Right cardiac atrium (tissue), 5 donors: ENCODE measurements around the gene SLC28A1. TPM values are rescaled to one million over a fixed set of nuclear protein-coding genes. Genes with fewer than 3 reads are reported as not detected.
"Not testable (repeated sequence)": the region's sequence is repeated elsewhere in the genome, so short reads cannot be mapped to it uniquely, and the experiment has no call there.

Source experiments
- ATAC-seq, 2 donors: fragments of 200-7000 bp; cut with Tn5 transposase; one replicate each; pipeline versions ENCODE4 v1.8.0 to v1.9.1; 2020; ENCODE audit warnings: moderate library complexity in 2 of 2, mild to moderate bottlenecking in 1 of 2
- DNase-seq, 3 donors: peaks; one replicate each; pipeline ENCODE4 v3.0.0-alpha.2; 2020
- H3K27ac ChIP-seq: one replicate; pipeline ENCODE4 v1.5.1; 2013; ENCODE audit warnings: mild to moderate bottlenecking, low read length, control low read depth, moderate library complexity
- H3K27me3 ChIP-seq: one replicate; pipeline ENCODE4 v1.6.1; 2013; ENCODE audit not compliant: control insufficient read depth, insufficient read depth
- H3K4me1 ChIP-seq: one replicate; pipeline ENCODE4 v1.6.1; 2013; ENCODE audit warnings: low read length; ENCODE audit not compliant: control insufficient read depth, insufficient read depth
- H3K4me3 ChIP-seq: one replicate; pipeline ENCODE4 v1.5.1; 2013; ENCODE audit warnings: low read length, control low read depth
- H3K9me3 ChIP-seq: one replicate; pipeline ENCODE4 v1.6.1; 2013; ENCODE audit warnings: low read length; ENCODE audit not compliant: control insufficient read depth
- WGBS: extraction: QIAGEN DNeasy Blood & Tissue Kit; methylation state at CpG from one replicate; pipeline ENCODE4 v1.1.7; 2013; 5-methylcytosine and 5-hydroxymethylcytosine counted together
- intact Hi-C, 4 donors: fragments of 100-400 bp; cut with DNase I; formaldehyde crosslinking; loops; one replicate each; pipeline versions ENCODE4 v1.11.0 to v1.14.0; 2022 to 2023
- polyA plus RNA-seq: library from polyadenylated mRNA; stranded (reverse); fragments of 200-250 nt; gene quantifications from one replicate; pipeline ENCODE4 v1.2.3, GENCODE V29; 2013
- total RNA-seq, 4 donors: library from RNA; stranded (reverse); fragmentation: NEBNext Ultra II Directional; extraction: Animal tissue kit (Norgen Biotek cat#: 25700); gene quantifications; one replicate each; pipeline ENCODE4 v1.2.1, GENCODE V29; 2021
- donor health status: healthy with polysubstance abuse.
- donor health status: DM: no; HTN: yes; CAD: no.
- donor health status: DM: no; HTN: no; CAD: no.
- donor health status: DM: no; HTN: yes; CAD: no; lungs with severe emphysema.
- donor health status: DM: yes; HTN: yes; CAD: no.

The SLC28A1 gene
- total and polyA plus RNA-seq, 5 donors = 0.29 to 0.54 (median 0.37) TPM; not detected in 1

DNA sequence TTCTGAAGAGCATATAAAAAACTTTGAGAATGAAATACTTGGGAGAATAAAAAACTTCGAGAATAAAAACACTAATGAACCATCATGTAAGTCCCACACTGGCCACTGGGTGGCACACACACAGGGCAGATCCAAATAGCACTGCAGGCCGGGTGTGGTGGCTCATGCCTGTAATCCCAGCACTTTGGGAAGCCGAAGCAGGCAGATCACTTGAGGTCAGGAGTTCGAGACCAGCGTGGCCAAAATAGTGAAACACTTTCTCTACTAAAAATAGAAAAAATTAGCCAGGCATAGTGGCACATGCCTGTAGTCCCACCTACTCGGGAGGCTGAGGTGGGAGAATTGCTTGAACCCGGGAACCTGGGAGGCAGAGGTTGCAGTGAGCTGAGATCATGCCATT lies 38.8 kb upstream of the SLC28A1 start:
- intact Hi-C loops = loop anchor here in 1 of 4 donors (10.0 kb wide), 1 partner anchor 69 kb away; no protein-coding TSS in a partner anchor
- peak in 1 of 2 donors; percentile 34 for ATAC-seq
- not testable (repeated sequence) for H3K27me3 ChIP-seq, H3K4me3 ChIP-seq, H3K27ac ChIP-seq, H3K9me3 ChIP-seq, H3K4me1 ChIP-seq
- 58% methylated on average over 7 of the region's 7 CpGs for WGBS
- DNase-seq = peak; percentile 68 to 86 (median 80)

DNA sequence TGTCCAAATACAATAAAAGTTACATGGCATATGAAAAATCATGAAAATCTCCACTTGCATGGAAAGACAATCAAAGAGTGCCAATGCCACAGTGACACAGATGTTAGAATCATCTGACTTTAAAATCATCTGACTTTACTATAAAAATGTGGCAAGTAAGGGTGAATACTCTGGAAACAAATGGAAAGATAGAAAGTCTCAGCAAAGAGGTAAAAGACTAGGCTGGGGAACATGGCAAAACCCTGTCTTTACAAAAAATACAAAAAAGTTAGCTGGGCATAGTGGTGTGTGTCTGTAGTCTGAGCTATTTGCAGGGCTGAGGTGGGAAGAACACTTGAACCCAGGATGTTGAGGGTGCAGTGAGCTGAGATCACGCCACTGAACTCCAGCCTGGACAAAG lies 38.2 kb upstream of the SLC28A1 start:
- no peak overlapping the region for H3K27ac ChIP-seq
- no peaks in the 10 kb centered on the region for H3K9me3 ChIP-seq
- WGBS = 97% methylated on average over 1 of the region's 1 CpG
- intact Hi-C loops = loop anchor here in 1 of 4 donors (10.0 kb wide), 1 partner anchor 69 kb away; no protein-coding TSS in a partner anchor
- H3K4me1 ChIP-seq = no peaks in the 10 kb centered on the region
- no peak overlapping the region for H3K4me3 ChIP-seq
- no peaks in the 10 kb centered on the region for H3K27me3 ChIP-seq
- no peak for ATAC-seq
- no peak for DNase-seq

- H3K27me3 ChIP-seq = no peaks in the 10 kb centered on the region
- DNase-seq (no peak), ATAC-seq (no peak)
- H3K4me1 ChIP-seq = peaks cover 2% of the 10 kb centered on the region
- no peak overlapping the region for H3K27ac ChIP-seq
- H3K9me3 ChIP-seq = no peaks in the 10 kb centered on the region
- no peak overlapping the region for H3K4me3 ChIP-seq
- intact Hi-C loops = loop anchor here in 1 of 4 donors (10.0 kb wide), 1 partner anchor 67 kb away; no protein-coding TSS in a partner anchor
These were observed 37.1 kb upstream of the SLC28A1 start for GRCh38 chr15:84847382-84847781.

DNA sequence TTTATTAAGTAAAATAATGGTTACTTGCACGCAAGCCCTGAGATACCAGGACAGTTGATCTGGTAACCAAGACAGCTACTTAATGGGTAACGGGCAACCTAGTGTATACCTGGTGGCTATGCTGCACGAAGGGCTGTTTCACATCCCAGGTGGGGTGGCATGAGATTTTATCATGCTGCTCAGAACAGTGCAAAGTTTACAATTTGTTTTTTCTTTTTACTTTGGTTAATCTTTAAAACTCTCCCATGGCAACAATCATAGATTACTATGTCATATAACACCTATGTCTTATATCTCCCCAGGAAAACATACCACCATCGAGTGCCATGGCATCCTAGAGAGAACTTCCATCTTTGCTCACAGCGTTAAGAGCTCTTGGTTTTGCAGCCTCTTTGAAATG lies 32.2 kb upstream of the SLC28A1 start:
- ATAC-seq = no peak
- Histone ChIP-seq H3K27me3 (no peaks in the 10 kb centered on the region), H3K9me3 (no peaks in the 10 kb centered on the region), H3K4me3 (no peak overlapping the region), H3K4me1 (peaks cover 5% of the 10 kb centered on the region), H3K27ac (no peak overlapping the region)
- intact Hi-C loops = no loop called here
- 81% methylated on average over 5 of the region's 5 CpGs for WGBS
- no peak for DNase-seq

- Histone ChIP-seq H3K27me3 (no peaks in the 10 kb centered on the region), H3K27ac (peak overlapping the region; percentile 72), H3K4me3 (no peak overlapping the region), H3K4me1 (peaks cover 5% of the 10 kb centered on the region), H3K9me3 (no peaks in the 10 kb centered on the region)
- WGBS = 61% methylated on average over 9 of the region's 9 CpGs
- DNase-seq = no peak
- ATAC-seq = no peak
- intact Hi-C loops = no loop called here
These were observed 29.3 kb upstream of the SLC28A1 start for GRCh38 chr15:84855136-84855535.

- ATAC-seq (peak; percentile 30 to 44), DNase-seq (no peak)
- H3K27ac ChIP-seq = peak overlapping the region; percentile 9
- H3K4me3 ChIP-seq = no peak overlapping the region
- H3K4me1 ChIP-seq = peaks cover 5% of the 10 kb centered on the region
- intact Hi-C loops = no loop called here
- H3K9me3 ChIP-seq = no peaks in the 10 kb centered on the region
- no peaks in the 10 kb centered on the region for H3K27me3 ChIP-seq
These were observed 28.7 kb upstream of the SLC28A1 start for GRCh38 chr15:84855765-84856164.

- 92% methylated on average over 16 of the region's 16 CpGs for WGBS
- no peak for DNase-seq
- ATAC-seq = peak in 1 of 2 donors; percentile 18
- H3K4me3 ChIP-seq = no peak overlapping the region
- no peaks in the 10 kb centered on the region for H3K9me3 ChIP-seq
- no peak overlapping the region for H3K27ac ChIP-seq
- no peaks in the 10 kb centered on the region for H3K27me3 ChIP-seq
- intact Hi-C loops = no loop called here
- H3K4me1 ChIP-seq = peaks cover 5% of the 10 kb centered on the region
These were observed 27.6 kb upstream of the SLC28A1 start for GRCh38 chr15:84856731-84857417.

DNA sequence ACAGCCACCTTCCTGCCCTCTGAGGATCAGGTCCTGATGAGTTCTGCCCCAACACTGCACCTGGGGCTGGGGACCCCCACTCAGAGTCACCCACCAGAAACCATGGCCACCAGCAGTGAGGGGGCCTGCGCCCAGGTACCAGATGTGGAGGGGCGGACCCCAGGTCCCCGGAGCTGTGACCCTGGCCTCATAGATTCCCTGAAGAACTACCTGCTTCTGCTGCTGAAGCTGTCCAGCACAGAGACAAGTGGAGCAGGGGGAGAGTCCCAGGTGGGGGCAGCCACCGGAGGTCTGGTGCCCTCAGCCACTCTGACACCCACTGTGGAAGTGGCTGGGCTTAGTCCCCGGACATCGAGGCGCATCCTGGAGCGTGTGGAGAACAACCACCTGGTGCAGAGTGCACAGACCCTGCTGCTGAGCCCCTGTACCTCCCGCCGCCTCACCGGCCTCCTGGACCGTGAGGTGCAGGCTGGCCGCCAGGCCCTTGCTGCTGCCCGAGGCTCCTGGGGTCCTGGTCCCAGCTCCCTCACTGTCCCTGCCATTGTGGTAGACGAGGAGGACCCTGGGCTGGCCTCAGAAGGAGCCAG lies 27.0 kb upstream of the SLC28A1 start:
- peak; percentile 6 for ATAC-seq
- no peaks in the 10 kb centered on the region for H3K9me3 ChIP-seq
- intact Hi-C loops = no loop called here
- H3K4me3 ChIP-seq = no peak overlapping the region
- no peak overlapping the region for H3K27ac ChIP-seq
- H3K27me3 ChIP-seq = no peaks in the 10 kb centered on the region
- H3K4me1 ChIP-seq = peaks cover 3% of the 10 kb centered on the region
- WGBS = 95% methylated on average over 15 of the region's 15 CpGs
- DNase-seq = no peak

GRCh38 chr15:84858231-84858630 lies 26.2 kb upstream of the SLC28A1 start:
- no peaks in the 10 kb centered on the region for H3K27me3 ChIP-seq
- no peak overlapping the region for H3K27ac ChIP-seq
- no peak overlapping the region for H3K4me3 ChIP-seq
- WGBS = 92% methylated on average over 11 of the region's 11 CpGs
- peaks cover 3% of the 10 kb centered on the region for H3K4me1 ChIP-seq
- DNase-seq (no peak), ATAC-seq (no peak)
- no peaks in the 10 kb centered on the region for H3K9me3 ChIP-seq
- intact Hi-C loops = no loop called here

GRCh38 chr15:84859144-84859543 lies 25.3 kb upstream of the SLC28A1 start:
- intact Hi-C loops = no loop called here
- DNase-seq = no peak
- no peak overlapping the region for H3K4me3 ChIP-seq
- ATAC-seq = no peak
- H3K4me1 ChIP-seq = peaks cover 5% of the 10 kb centered on the region
- H3K27me3 ChIP-seq = no peaks in the 10 kb centered on the region
- no peaks in the 10 kb centered on the region for H3K9me3 ChIP-seq
- WGBS = 91% methylated on average over 8 of the region's 8 CpGs
- H3K27ac ChIP-seq = no peak overlapping the region

DNA sequence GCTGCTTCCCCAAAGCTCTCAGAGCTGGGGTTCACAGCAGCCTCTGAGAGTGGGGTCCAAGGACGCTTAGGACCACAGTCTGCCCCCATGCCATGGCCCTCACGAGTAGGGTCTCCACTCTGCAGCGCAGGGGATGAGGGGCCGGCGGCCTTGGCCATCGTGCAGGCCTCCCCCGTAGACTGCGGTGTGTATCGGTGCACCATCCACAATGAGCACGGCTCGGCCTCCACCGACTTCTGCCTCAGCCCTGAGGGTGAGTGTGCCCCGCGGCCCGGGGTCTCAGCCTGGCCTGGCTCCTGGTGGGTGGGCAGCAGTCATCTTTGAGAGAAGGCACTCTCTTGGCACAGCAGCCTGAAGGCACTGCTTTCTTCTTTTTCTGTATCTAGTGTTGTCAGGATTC lies 24.8 kb upstream of the SLC28A1 start:
- intact Hi-C loops = loop anchor here in 3 of 4 donors (5.0 to 10.0 kb wide), 2 partner anchors 65 to 73 kb away; no protein-coding TSS in a partner anchor
- Histone ChIP-seq H3K27me3 (no peaks in the 10 kb centered on the region), H3K4me1 (peaks cover 5% of the 10 kb centered on the region), H3K27ac (no peak overlapping the region), H3K9me3 (no peaks in the 10 kb centered on the region), H3K4me3 (no peak overlapping the region)
- DNase-seq = no peak
- ATAC-seq = no peak
- WGBS = 95% methylated on average over 15 of the region's 15 CpGs
